BJ (cell line): Measurements from ENCODE around the gene MAGI1. TPM values are rescaled to one million over a fixed set of nuclear protein-coding genes. Genes with fewer than 3 reads are reported as not detected.

ENCODE experiments used
- CTCF ChIA-PET: fragments of 350-600 bp; formaldehyde crosslinking; extraction: SDS; loops from one replicate; lab custom pipeline; 2021; ENCODE audit warnings: antibody characterized with exemption, inconsistent platforms; lab: Yijun Ruan, JAX
- POLR2A ChIA-PET: fragments of 300-600 bp; sonication (Branson Sonifier 250); formaldehyde crosslinking; extraction: SDS; loops from one replicate; lab custom pipeline; 2021; ENCODE audit warnings: antibody characterized with exemption; lab: Charles Lee
- DNase-seq: peaks from one replicate; pipeline ENCODE4 v3.0.0-alpha.2; 2011; ENCODE audit warnings: low read depth
- H3K27me3 ChIP-seq: 2 replicates; pipeline ENCODE4 v1.6.0; 2011; ENCODE audit warnings: low read length; ENCODE audit not compliant: control insufficient read depth, insufficient read depth
- H3K36me3 ChIP-seq: 2 replicates; pipeline ENCODE4 v1.5.1; 2011; ENCODE audit warnings: low read length; ENCODE audit not compliant: control insufficient read depth, insufficient read depth
- H3K4me3 ChIP-seq: 2 replicates; pipeline ENCODE4 v1.5.1; 2011; ENCODE audit warnings: low read depth, mild to moderate bottlenecking, control low read depth, low read length
- CTCF ChIP-seq: IDR thresholded peaks from 2 replicates; pipeline ENCODE4 v1.5.1; 2011; ENCODE audit warnings: low read depth, mild to moderate bottlenecking, control low read depth, inconsistent platforms, low read length, moderate library complexity; ENCODE audit not compliant: insufficient read depth
- polyA plus RNA-seq: library from polyadenylated mRNA; depleted of rRNA; stranded (reverse); fragments of >200 nt; gene quantifications from 2 replicates; pipeline ENCODE4 v1.2.3, GENCODE V29; 2011

Gene MAGI1
- polyA plus RNA-seq, 1 experiment, result 14.4 TPM

- TF ChIP-seq CTCF, result no peak
- Histone ChIP-seq H3K27me3 (no peaks in the 10 kb centered on the region), H3K4me3 (no peak overlapping the region), H3K36me3 (no peaks in the 10 kb centered on the region)
- DNase-seq, result no peak
- ChIA-PET CTCF (no interaction called here), POLR2A (no interaction called here)
Observed at GRCh38 chr3:65628978-65629377, 409.7 kb downstream of the MAGI1 start.

GRCh38 chr3:65627062-65627461, 411.7 kb downstream of the MAGI1 start:
- ChIA-PET POLR2A (no interaction called here), CTCF (no interaction called here)
- Histone ChIP-seq H3K27me3 (no peaks in the 10 kb centered on the region), H3K36me3 (no peaks in the 10 kb centered on the region), H3K4me3 (no peak overlapping the region)
- no peak for TF ChIP-seq CTCF
- no peak for DNase-seq

GRCh38 chr3:65625305-65625704, 413.4 kb downstream of the MAGI1 start:
- ChIA-PET CTCF (no interaction called here), POLR2A (no interaction called here)
- Histone ChIP-seq H3K27me3 (no peaks in the 10 kb centered on the region), H3K4me3 (no peak overlapping the region), H3K36me3 (no peaks in the 10 kb centered on the region)
- DNase-seq, result no peak
- no peak for TF ChIP-seq CTCF

DNA sequence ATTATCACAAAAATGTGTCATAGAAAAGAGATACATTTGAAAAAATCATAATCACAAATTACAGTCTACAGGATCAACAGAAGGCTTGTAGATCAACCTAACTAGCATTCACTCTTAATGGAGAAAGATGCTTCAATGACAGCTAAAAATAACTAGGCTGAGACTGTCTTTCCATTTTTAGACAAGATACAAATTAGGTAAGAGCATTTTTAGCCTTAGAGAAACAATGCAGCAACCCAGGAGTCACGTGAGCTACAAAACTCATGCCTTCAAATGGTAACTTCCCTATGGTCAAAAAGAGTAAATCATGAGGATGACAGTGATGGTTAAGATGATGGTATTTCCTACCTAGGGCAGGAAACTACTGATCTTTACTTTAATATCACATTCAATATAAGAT, 415.4 kb downstream of the MAGI1 start:
- no peak for TF ChIP-seq CTCF
- Histone ChIP-seq H3K27me3 (no peaks in the 10 kb centered on the region), H3K36me3 (no peaks in the 10 kb centered on the region), H3K4me3 (no peak overlapping the region)
- ChIA-PET POLR2A (no interaction called here), CTCF (interaction anchor here (1.1 to 1.3 kb wide), 2 partner anchors 10 to 51 kb away, joined by 4 read pairs; no protein-coding TSS in a partner anchor)
- no peak for DNase-seq

- no peak for TF ChIP-seq CTCF
- DNase-seq, result no peak
- ChIA-PET POLR2A (no interaction called here), CTCF (interaction anchor here (1.0 kb wide), 1 partner anchor 53 kb away, joined by 4 read pairs; no protein-coding TSS in a partner anchor)
- Histone ChIP-seq H3K27me3 (no peaks in the 10 kb centered on the region), H3K4me3 (no peak overlapping the region), H3K36me3 (no peaks in the 10 kb centered on the region)
Observed at GRCh38 chr3:65619888-65620287, 418.8 kb downstream of the MAGI1 start.
